K562 (cell line): ENCODE data around the gene BAIAP2. TPM values are rescaled to one million over a fixed set of nuclear protein-coding genes. Genes with fewer than 3 reads are reported as not detected.
A peak's percentile ranks its signal among the peaks of the same experiment; 100 is the strongest.

Experiments
- ATAC-seq: fragments of 200-7000 bp; cut with Tn5 transposase; 3 replicates; pipeline ENCODE4 v1.9.1; 2020; ENCODE audit warnings: moderate library complexity
- BruUV-seq: library from RNA; stranded (reverse); fragments of 400-500 nt; replicated peaks from 2 replicates; lab custom pipeline; 2021; lab: Mats Ljungman, UMichigan
- CTCF ChIA-PET: fragments of 300-600 bp; formaldehyde crosslinking; extraction: SDS; loops from one replicate; lab custom pipeline; 2021; ENCODE audit warnings: low intra/inter-chr PET ratio; lab: Yijun Ruan, JAX
- POLR2A ChIA-PET: fragments of 300-600, 350-650 bp; sonication (Branson Sonifier 250); formaldehyde crosslinking; extraction: SDS; loops from one replicate; lab custom pipeline; 2021; ENCODE audit warnings: antibody characterized with exemption, inconsistent platforms; lab: Yijun Ruan, JAX
- DNase-seq, 4 experiments: peaks; one replicate each; pipeline versions ENCODE4 v3.0.0 to v3.0.0-alpha.2; 2011 to 2018; ENCODE audit warnings: low spot score in 3 of 4, mixed read lengths in 3 of 4; ENCODE audit errors: extremely low read depth in 1 of 4
- FAIRE-seq: peaks from 2 replicates; lab custom pipeline; 2011; peaks lifted over from hg19 to GRCh38; lab: Jason Lieb, UNC
- H2AFZ ChIP-seq: 2 replicates; pipeline ENCODE4 v1.6.0; 2011; ENCODE audit warnings: low read depth, low read length, control low read depth, inconsistent platforms
- H3K27ac ChIP-seq: fragments of 200-600 bp; 3 replicates; pipeline ENCODE4 v1.8.0; 2011; ENCODE audit warnings: low read depth, mild to moderate bottlenecking, control low read depth, inconsistent platforms, low read length, moderate library complexity, mixed read lengths; ENCODE audit errors: extremely low read depth
- H3K27me3 ChIP-seq, 2 experiments: fragments of 300-600 bp in 1 of 2; 2 replicates in 1 of 2; 3 replicates in 1 of 2; pipeline versions ENCODE4 v1.6.0 to v1.8.0; 2011; ENCODE audit warnings: inconsistent platforms in 2 of 2, low read length in 2 of 2, mild to moderate bottlenecking in 1 of 2, mixed read lengths in 1 of 2, moderate library complexity in 1 of 2; ENCODE audit not compliant: control insufficient read depth in 2 of 2, insufficient read depth in 2 of 2
- H3K36me3 ChIP-seq: fragments of 300-600 bp; 3 replicates; pipeline ENCODE4 v1.8.0; 2011; ENCODE audit warnings: mild to moderate bottlenecking, low read length, inconsistent platforms; ENCODE audit not compliant: control insufficient read depth, insufficient read depth
- H3K4me1 ChIP-seq, 2 experiments: fragments of 200-600 bp in 1 of 2; replicated peaks in 1 of 2; 2 replicates in 1 of 2; 3 replicates in 1 of 2; pipeline versions ENCODE4 v1.5.1 to v1.8.0; 2011; ENCODE audit warnings: inconsistent platforms in 2 of 2, low read length in 2 of 2, mild to moderate bottlenecking in 1 of 2, mixed read lengths in 1 of 2, moderate library complexity in 1 of 2; ENCODE audit not compliant: control insufficient read depth in 2 of 2, insufficient read depth in 2 of 2
- H3K4me2 ChIP-seq: 2 replicates; pipeline ENCODE4 v1.6.1; 2011; ENCODE audit warnings: low read length, control low read depth, inconsistent platforms, mixed read lengths; ENCODE audit not compliant: insufficient read depth
- H3K4me3 ChIP-seq: fragments of 200-600 bp; sonication (generic), shearing (Covaris generic); 2 replicates; pipeline ENCODE4 v1.5.1; 2016; ENCODE audit warnings: control low read depth, inconsistent platforms
- H3K79me2 ChIP-seq: fragments of 200-600 bp; 3 replicates; pipeline ENCODE4 v1.8.0; 2011; ENCODE audit warnings: low read length, inconsistent platforms; ENCODE audit not compliant: control insufficient read depth, insufficient read depth
- H3K9ac ChIP-seq, 2 experiments: 2 replicates each; pipeline versions ENCODE4 v1.6.0 to v1.6.1; 2011; ENCODE audit warnings: low read depth in 2 of 2, low read length in 2 of 2, control low read depth in 1 of 2, inconsistent platforms in 1 of 2, mild to moderate bottlenecking in 1 of 2, mixed read lengths in 1 of 2; ENCODE audit not compliant: insufficient read depth in 1 of 2
- H3K9me1 ChIP-seq: one replicate; pipeline ENCODE4 v1.6.0; 2011; ENCODE audit warnings: inconsistent platforms, mild to moderate bottlenecking, low read length, moderate library complexity; ENCODE audit not compliant: control insufficient read depth, insufficient read depth
- H3K9me3 ChIP-seq: replicated peaks from 2 replicates; pipeline ENCODE4 v1.5.1; 2011; ENCODE audit warnings: low read depth, low read length, inconsistent platforms; ENCODE audit not compliant: control insufficient read depth, insufficient read depth
- H4K20me1 ChIP-seq: replicated peaks from 2 replicates; pipeline ENCODE4 v1.6.1; 2011; ENCODE audit warnings: low read length, inconsistent platforms, mixed read lengths; ENCODE audit not compliant: control insufficient read depth, insufficient read depth
- E2F4 ChIP-seq: sonication (generic); formaldehyde crosslinking; IDR thresholded peaks from 2 replicates; pipeline ENCODE4 v1.8.0; 2022; ENCODE audit warnings: mild to moderate bottlenecking, low read depth, missing genetic modification reagents
- GATA2 ChIP-seq: sonication (generic); formaldehyde crosslinking; IDR thresholded peaks from 2 replicates; pipeline ENCODE4 v1.4.0; 2020; ENCODE audit warnings: mild to moderate bottlenecking, missing genetic modification reagents
- MCM3 ChIP-seq: fragments of 450-650 bp; IDR thresholded peaks from 2 replicates; pipeline ENCODE4 v1.6.1; 2016
- POLR2B ChIP-seq: fragments of 450-650 bp; IDR thresholded peaks from 2 replicates; pipeline ENCODE4 v1.6.1; 2018; ENCODE audit warnings: low read depth; ENCODE audit not compliant: partially characterized antibody
- RNF219 ChIP-seq: fragments of 250-450 bp; sonication (Bioruptor Pico); IDR thresholded peaks from 2 replicates; pipeline ENCODE4 v1.5.0; 2022; ENCODE audit warnings: mild to moderate bottlenecking
- YBX1 ChIP-seq: fragments of 450-650 bp; IDR thresholded peaks from 2 replicates; pipeline ENCODE4 v1.7.1; 2016; ENCODE audit warnings: mild to moderate bottlenecking
- ZNF175 ChIP-seq: fragments of 200-800 bp; sonication (Bioruptor generic); IDR thresholded peaks from 2 replicates; pipeline ENCODE4 v1.6.1; 2016; ENCODE audit warnings: low read depth, mild to moderate bottlenecking, missing genetic modification characterization, missing compliant biosample characterization
- ZNF263 ChIP-seq: sonication (generic); formaldehyde crosslinking; IDR thresholded peaks from 2 replicates; pipeline ENCODE4 v1.8.0; 2022; ENCODE audit warnings: mild to moderate bottlenecking, missing genetic modification reagents, borderline replicate concordance
- ZNF395 ChIP-seq: fragments of 200-800 bp; sonication (Bioruptor generic); IDR thresholded peaks from 2 replicates; pipeline ENCODE4 v1.6.1; 2017; ENCODE audit warnings: missing genetic modification characterization, missing compliant biosample characterization
- ZNF41 ChIP-seq: fragments of 250-450 bp; sonication (Bioruptor Pico); conservative IDR thresholded peaks from 2 replicates; pipeline ENCODE4 v1.4.0; 2020; ENCODE audit warnings: mild to moderate bottlenecking
- ZNF431 ChIP-seq: sonication (generic); formaldehyde crosslinking; IDR thresholded peaks from 2 replicates; pipeline ENCODE4 v1.8.0; 2022; ENCODE audit warnings: mild to moderate bottlenecking, missing genetic modification reagents
- ZNF766 ChIP-seq: fragments of 200-800 bp; sonication (Bioruptor generic); conservative IDR thresholded peaks from 2 replicates; pipeline ENCODE4 v1.6.1; 2016; ENCODE audit warnings: missing genetic modification characterization, missing compliant biosample characterization
- WGBS: fragments of 100-300 bp; shearing (Covaris generic); methylation state at CpG from one replicate; pipeline ENCODE4 v1.1.6; 2016; ENCODE audit warnings: low coverage, mixed read lengths; ENCODE audit not compliant: insufficient coverage; ENCODE audit errors: missing lambda C conversion rate; 5-methylcytosine and 5-hydroxymethylcytosine counted together
- in situ Hi-C: fragments of 300-500 bp; cut with MboI; formaldehyde crosslinking; loops from 4 replicates; pipeline ENCODE4 v1.15.0; 2018; ENCODE audit warnings: inconsistent platforms, mixed read lengths
- intact Hi-C: fragments of 100-400 bp; cut with micrococcal nuclease; formaldehyde crosslinking; loops from 2 replicates; pipeline ENCODE4 v1.14.2; 2022
- polyA plus RNA-seq, 8 experiments: library from polyadenylated mRNA; depleted of rRNA in 4 of 8; stranded (reverse) in 5 of 8; unstranded in 3 of 8; fragments of >200 nt; fragmentation: Nextera tagmentation in 2 of 8; fragmentation: Illumina TruSeq in 1 of 8; extraction: Ambion mirVana in 2 of 8; extraction: Trizol in 1 of 8; gene quantifications; 2 replicates each; pipeline versions ENCODE4 v1.2.1 to v1.2.3, GENCODE V29; 2011 to 2014; ENCODE audit warnings: inconsistent platforms in 1 of 8, missing spikeins in 1 of 8
- total RNA-seq, 7 experiments: library from RNA; depleted of rRNA in 6 of 7; stranded (reverse); fragments of >200 nt in 6 of 7; fragmentation: Illumina TruSeq in 2 of 7; extraction: Trizol in 2 of 7; gene quantifications; 2 replicates each; pipeline versions ENCODE4 v1.2.1 to v1.2.3, GENCODE V29; 2011 to 2021; ENCODE audit warnings: low replicate concordance in 1 of 7
- TF ChIP-seq, protein P1 (sequence below), 2 experiments: fragments of 450-650 bp; IDR thresholded peaks; 2 replicates each; pipeline ENCODE4 v1.6.1; 2018; ENCODE audit warnings: mild to moderate bottlenecking in 2 of 2, low read depth in 1 of 2; ENCODE audit not compliant: partially characterized antibody in 2 of 2

BAIAP2 gene
- total and polyA plus RNA-seq, 9 of the 15 experiments (the other 6 are each of a cell fraction or from before 2014, with no cell fraction given) = 2.3 to 51.6 (median 18.4) TPM

- no peaks in the 10 kb centered on the region for H3K79me2 ChIP-seq
- ChIA-PET CTCF (interaction anchor here (0.9 kb wide), 1 partner anchor 108 kb away, joined by 3 read pairs; no protein-coding TSS in a partner anchor), POLR2A (interaction anchor here (0.6 to 0.9 kb wide), 3 partner anchors 14 to 62 kb away, joined by 3 read pairs; partner anchors contain the start of gene BAIAP2)
- ATAC-seq (no peak), FAIRE-seq (peak; percentile 73), DNase-seq (peak in 1 of 4 experiments; percentile 31)
- no peaks in the 10 kb centered on the region for H3K9me3 ChIP-seq
- peak overlapping the region; percentile 69 to 94; a peak in 3 of 4 replicates for H3K9ac ChIP-seq
- BruUV-seq = no TSS peak
- 0 out of 2 replicates have a peak, but pooled peaks cover 7% of the 10 kb centered on the region for H4K20me1 ChIP-seq
- peaks cover 55 to 100% of the 10 kb centered on the region in 2 experiments for H3K4me1 ChIP-seq
- 64% methylated on average over 7 of the region's 7 CpGs for WGBS
- no peaks in the 10 kb centered on the region for H3K27me3 ChIP-seq
- peaks cover 5% of the 10 kb centered on the region for H3K9me1 ChIP-seq
- H3K4me3 ChIP-seq = no peak overlapping the region; the same call in 1 of the 2 replicates
- intact Hi-C loops = loop anchor here (1.0 to 5.0 kb wide), 3 partner anchors 54 to 107 kb away; no protein-coding TSS in a partner anchor
- H3K36me3 ChIP-seq = peaks cover 41% of the 10 kb centered on the region; the same call in 2 of the 3 replicates
- in situ Hi-C loops = loop anchor here (5.0 kb wide), 1 partner anchor 109 kb away; no protein-coding TSS in a partner anchor
- peak overlapping the region; percentile 82; the same call in 2 of the 3 replicates for H3K27ac ChIP-seq
- peak overlapping the region; percentile 90; the same call in 1 of the 2 replicates for H2AFZ ChIP-seq
- H3K4me2 ChIP-seq = peak overlapping the region; percentile 84
- TF ChIP-seq E2F4 (CRISPR knock-in tag) = no peak
- 0 out of 2 replicates have a peak, but pooled peaks have one; percentile 17 for TF ChIP-seq ZNF175 (CRISPR knock-in tag)
- no peak for TF ChIP-seq POLR2B
- TF ChIP-seq ZNF431 = no peak
- TF ChIP-seq ZNF41 = no peak
- peak; percentile 2; the same call in 1 of the 2 replicates for TF ChIP-seq ZNF395
- TF ChIP-seq ZNF263 = no peak
- no peak for TF ChIP-seq GATA2 (CRISPR knock-in tag)
- no peak for TF ChIP-seq YBX1
- TF ChIP-seq ZNF766 (CRISPR knock-in tag) = no peak
- no peak for TF ChIP-seq RNF219
- TF ChIP-seq, protein P1, sequence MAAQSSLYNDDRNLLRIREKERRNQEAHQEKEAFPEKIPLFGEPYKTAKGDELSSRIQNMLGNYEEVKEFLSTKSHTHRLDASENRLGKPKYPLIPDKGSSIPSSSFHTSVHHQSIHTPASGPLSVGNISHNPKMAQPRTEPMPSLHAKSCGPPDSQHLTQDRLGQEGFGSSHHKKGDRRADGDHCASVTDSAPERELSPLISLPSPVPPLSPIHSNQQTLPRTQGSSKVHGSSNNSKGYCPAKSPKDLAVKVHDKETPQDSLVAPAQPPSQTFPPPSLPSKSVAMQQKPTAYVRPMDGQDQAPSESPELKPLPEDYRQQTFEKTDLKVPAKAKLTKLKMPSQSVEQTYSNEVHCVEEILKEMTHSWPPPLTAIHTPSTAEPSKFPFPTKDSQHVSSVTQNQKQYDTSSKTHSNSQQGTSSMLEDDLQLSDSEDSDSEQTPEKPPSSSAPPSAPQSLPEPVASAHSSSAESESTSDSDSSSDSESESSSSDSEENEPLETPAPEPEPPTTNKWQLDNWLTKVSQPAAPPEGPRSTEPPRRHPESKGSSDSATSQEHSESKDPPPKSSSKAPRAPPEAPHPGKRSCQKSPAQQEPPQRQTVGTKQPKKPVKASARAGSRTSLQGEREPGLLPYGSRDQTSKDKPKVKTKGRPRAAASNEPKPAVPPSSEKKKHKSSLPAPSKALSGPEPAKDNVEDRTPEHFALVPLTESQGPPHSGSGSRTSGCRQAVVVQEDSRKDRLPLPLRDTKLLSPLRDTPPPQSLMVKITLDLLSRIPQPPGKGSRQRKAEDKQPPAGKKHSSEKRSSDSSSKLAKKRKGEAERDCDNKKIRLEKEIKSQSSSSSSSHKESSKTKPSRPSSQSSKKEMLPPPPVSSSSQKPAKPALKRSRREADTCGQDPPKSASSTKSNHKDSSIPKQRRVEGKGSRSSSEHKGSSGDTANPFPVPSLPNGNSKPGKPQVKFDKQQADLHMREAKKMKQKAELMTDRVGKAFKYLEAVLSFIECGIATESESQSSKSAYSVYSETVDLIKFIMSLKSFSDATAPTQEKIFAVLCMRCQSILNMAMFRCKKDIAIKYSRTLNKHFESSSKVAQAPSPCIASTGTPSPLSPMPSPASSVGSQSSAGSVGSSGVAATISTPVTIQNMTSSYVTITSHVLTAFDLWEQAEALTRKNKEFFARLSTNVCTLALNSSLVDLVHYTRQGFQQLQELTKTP (IDR thresholded peaks at IDR 0.05; ENCODE audit: low read depth in 1 of 2, partially characterized antibody in 2 of 2) = no peak
- TF ChIP-seq MCM3 = no peak
These were observed 61.8 kb downstream of the BAIAP2 start for GRCh38 chr17:81096741-81097133.
